A673 (cell line): Measurements from ENCODE around the gene FNBP1L. TPM values are rescaled to one million over a fixed set of nuclear protein-coding genes. Genes with fewer than 3 reads are reported as not detected.

ENCODE experiments used
- BruUV-seq: library from RNA; stranded (reverse); fragments of 400-500 nt; replicated peaks from 2 replicates; lab custom pipeline; 2021; lab: Mats Ljungman, UMichigan
- CTCF ChIA-PET: fragments of 300-600 bp; sonication (Branson Sonifier 250); formaldehyde crosslinking; loops from one replicate; lab custom pipeline; 2022; ENCODE audit warnings: antibody characterized with exemption; lab: Charles Lee
- POLR2A ChIA-PET: fragments of 300-600 bp; sonication (Branson Sonifier 250); formaldehyde crosslinking; loops from one replicate; lab custom pipeline; 2022; ENCODE audit warnings: antibody characterized with exemption; ENCODE audit not compliant: low non-redundant PET; lab: Charles Lee
- DNase-seq: peaks from one replicate; pipeline ENCODE4 v3.0.0-alpha.2; 2015; ENCODE audit warnings: low spot score
- H3K27ac ChIP-seq: fragments of 200-600 bp; sonication (generic); 2 replicates; pipeline ENCODE4 v1.5.1; 2016; ENCODE audit warnings: mixed run types, low read depth, mild to moderate bottlenecking, mixed read lengths, antibody characterized with exemption, low read length; ENCODE audit not compliant: poor library complexity, severe bottlenecking
- H3K27me3 ChIP-seq: fragments of 200-600 bp; sonication (generic); replicated peaks from 2 replicates; pipeline ENCODE4 v1.6.1; 2017; ENCODE audit warnings: mixed run types, low read depth, mild to moderate bottlenecking, mixed read lengths, antibody characterized with exemption, low read length; ENCODE audit not compliant: insufficient read depth, poor library complexity
- H3K36me3 ChIP-seq: fragments of 200-600 bp; sonication (generic); 2 replicates; pipeline ENCODE4 v1.6.1; 2016; ENCODE audit warnings: mixed run types, mild to moderate bottlenecking, mixed read lengths, antibody characterized with exemption, low read length; ENCODE audit not compliant: insufficient read depth, poor library complexity, severe bottlenecking
- H3K4me1 ChIP-seq: fragments of 200-600 bp; sonication (generic); 2 replicates; pipeline ENCODE4 v1.6.1; 2017; ENCODE audit warnings: mixed run types, mild to moderate bottlenecking, mixed read lengths, antibody characterized with exemption, low read length; ENCODE audit not compliant: insufficient read depth, poor library complexity, severe bottlenecking
- H3K4me3 ChIP-seq: fragments of 200-600 bp; sonication (generic); 2 replicates; pipeline ENCODE4 v1.5.1; 2016; ENCODE audit warnings: low read depth, mixed run types, mild to moderate bottlenecking, mixed read lengths, low read length; ENCODE audit not compliant: poor library complexity, severe bottlenecking
- H3K9me3 ChIP-seq: fragments of 200-600 bp; sonication (generic); 2 replicates; pipeline ENCODE4 v1.6.1; 2016; ENCODE audit warnings: mixed run types, low read depth, mild to moderate bottlenecking, mixed read lengths, antibody characterized with exemption, low read length; ENCODE audit not compliant: poor library complexity, severe bottlenecking
- CTCF ChIP-seq: fragments of 300-800, 200-600 bp; sonication (generic); conservative IDR thresholded peaks from 2 replicates; pipeline ENCODE4 v1.5.1; 2017; ENCODE audit warnings: low read depth, mild to moderate bottlenecking, antibody characterized with exemption, low read length, moderate library complexity, mixed read lengths
- EZH2 ChIP-seq: fragments of 200-600 bp; sonication (generic); IDR thresholded peaks from 2 replicates; pipeline ENCODE4 v1.6.1; 2017; ENCODE audit warnings: borderline replicate concordance, low read depth, mild to moderate bottlenecking, mixed read lengths, antibody characterized with exemption, low read length; ENCODE audit not compliant: poor library complexity, severe bottlenecking
- intact Hi-C: fragments of 100-400 bp; cut with micrococcal nuclease; formaldehyde crosslinking; loops from one replicate; pipeline ENCODE4 v1.10.0; 2022; ENCODE audit not compliant: unreplicated experiment
- total RNA-seq: library from RNA; stranded (reverse); gene quantifications from 2 replicates; pipeline ENCODE4 v1.2.3, GENCODE V29; 2021

FNBP1L gene
- total RNA-seq, 1 experiment from 2014 or later, result 39.6 TPM

DNA sequence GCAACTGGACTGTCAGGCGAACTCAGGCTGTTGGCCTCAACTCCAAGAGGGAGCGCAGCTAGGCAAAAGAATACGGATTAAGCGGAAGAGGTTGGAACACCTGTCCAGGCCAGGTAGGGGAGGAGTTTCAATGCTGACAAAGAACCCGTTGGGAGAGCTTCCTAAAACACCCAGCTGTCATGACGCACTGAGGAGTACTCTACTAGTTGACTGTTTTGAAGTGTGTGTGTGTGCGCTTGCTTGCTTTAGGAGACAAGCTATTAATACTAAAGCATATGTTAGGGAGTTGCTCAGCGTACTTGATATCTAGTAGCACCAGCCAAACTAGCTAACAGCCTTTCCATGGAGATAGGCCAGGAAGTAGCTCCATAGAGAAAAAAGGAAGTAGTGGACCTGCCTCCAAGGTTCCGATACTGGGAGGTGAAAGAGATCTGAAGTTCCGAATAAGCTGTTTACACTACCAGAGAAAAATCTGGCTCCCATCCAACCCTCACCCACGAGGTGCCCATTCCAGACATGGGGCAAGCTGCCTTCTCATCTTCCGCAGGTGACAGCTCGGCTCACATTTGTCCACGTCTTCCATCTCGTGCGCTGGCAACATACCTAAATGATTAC is 974 bp upstream of the FNBP1L start:
- Histone ChIP-seq H3K4me1 (peaks cover 10% of the 10 kb centered on the region), H3K27ac (no peak overlapping the region), H3K4me3 (peak overlapping the region; percentile 97), H3K27me3 (no peaks in the 10 kb centered on the region), H3K9me3 (no peaks in the 10 kb centered on the region), H3K36me3 (no peaks in the 10 kb centered on the region)
- CTCF ChIA-PET, result interaction anchor here (0.5 kb wide), 1 partner anchor 26 kb away, joined by 3 read pairs; no protein-coding TSS in a partner anchor
- BruUV-seq, result no TSS peak
- intact Hi-C loops, result no loop called here
- TF ChIP-seq EZH2 (no peak), CTCF (no peak)
- DNase-seq, result peak; percentile 18
- POLR2A ChIA-PET, result no interaction called here

DNA sequence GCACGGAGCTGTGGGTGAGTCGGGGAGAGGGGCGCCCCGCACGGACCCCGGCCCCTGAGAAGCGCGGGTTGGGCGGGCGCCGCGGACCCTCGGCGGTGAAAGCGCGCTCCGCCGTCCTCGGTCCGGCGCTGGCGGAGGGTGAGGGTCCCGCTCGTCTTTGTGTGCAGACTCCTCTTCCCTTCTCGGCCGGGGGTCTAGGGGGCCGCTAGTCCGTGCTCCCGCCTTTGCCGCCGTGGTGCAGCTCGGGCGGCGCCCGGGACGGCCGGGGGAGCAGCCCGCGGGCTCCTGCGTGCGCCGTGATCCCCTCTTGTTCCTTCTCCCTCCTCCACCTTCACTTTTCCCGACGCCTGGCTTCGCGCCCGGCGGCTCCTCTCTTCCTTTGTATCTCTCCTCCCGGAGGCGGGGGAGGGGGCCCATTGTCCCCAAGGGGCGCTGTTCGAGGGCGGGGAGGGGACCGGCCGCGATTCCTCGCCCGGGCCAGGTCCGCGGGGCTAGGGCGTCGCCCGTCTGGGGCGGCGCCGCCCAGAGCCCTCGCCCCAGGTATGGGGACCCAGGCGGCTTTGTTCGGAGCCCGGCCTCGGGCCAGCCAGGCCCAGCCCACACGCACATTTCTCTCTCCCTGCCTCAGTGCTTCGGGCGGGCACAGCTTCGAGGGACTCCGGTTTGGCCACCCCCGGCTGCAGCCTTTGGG is 519 bp downstream of the FNBP1L start:
- Histone ChIP-seq H3K27me3 (no peaks in the 10 kb centered on the region), H3K36me3 (no peaks in the 10 kb centered on the region), H3K4me1 (peaks cover 12% of the 10 kb centered on the region), H3K27ac (peak overlapping the region; percentile 89), H3K9me3 (no peaks in the 10 kb centered on the region), H3K4me3 (peak overlapping the region; percentile 97)
- DNase-seq, result peak; percentile 78
- no TSS peak for BruUV-seq
- POLR2A ChIA-PET, result interaction anchor here (0.6 kb wide), 1 partner anchor 384 kb away, joined by 3 read pairs; no protein-coding TSS in a partner anchor
- intact Hi-C loops, result no loop called here
- CTCF ChIA-PET, result interaction anchor here (0.9 kb wide), 1 partner anchor 171 kb away, joined by 3 read pairs; no protein-coding TSS in a partner anchor
- TF ChIP-seq CTCF, result no peak; the same call in 1 of the 2 replicates
- TF ChIP-seq EZH2, result no peak

DNA sequence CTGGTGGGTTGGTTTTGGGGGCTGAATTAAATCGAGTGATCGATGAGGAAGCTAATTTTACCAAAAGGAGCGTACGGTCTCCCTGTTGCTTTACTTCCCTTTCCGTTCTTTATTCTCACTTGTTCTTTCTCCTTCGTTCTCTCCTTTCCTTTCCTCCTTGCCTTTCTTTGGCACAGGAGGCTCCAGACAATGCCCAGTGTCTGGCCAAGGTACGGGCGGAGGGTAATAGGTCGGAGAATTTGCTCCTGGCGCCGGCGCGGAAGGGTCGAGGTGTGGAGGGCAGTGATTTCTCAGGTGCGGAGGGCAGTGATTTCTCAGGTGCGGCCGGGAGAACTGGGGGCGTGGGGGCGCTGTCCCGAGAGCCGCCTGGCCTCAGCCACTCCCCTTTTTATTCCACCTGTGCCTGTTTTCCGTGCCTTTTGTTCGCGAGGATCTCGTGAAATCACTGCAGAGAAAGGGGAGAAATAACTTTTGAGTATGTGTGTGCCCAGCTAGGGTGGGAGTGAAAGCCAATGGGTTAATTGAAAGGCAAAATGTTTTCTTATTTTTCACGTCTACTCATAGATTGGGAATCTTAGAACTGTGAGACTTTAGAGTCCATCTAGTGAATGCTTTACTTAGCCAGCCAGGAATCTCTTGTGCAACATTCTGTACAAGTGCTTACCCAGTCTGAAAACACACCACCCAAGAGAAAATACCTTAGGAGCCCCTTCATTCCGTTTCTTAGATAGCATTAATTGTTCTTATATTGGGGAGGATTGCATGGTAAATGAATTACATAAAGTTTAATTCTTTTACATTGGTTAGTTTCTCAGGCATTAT is 1.3 kb downstream of the FNBP1L start:
- intact Hi-C loops, result no loop called here
- ChIA-PET POLR2A (no interaction called here), CTCF (interaction anchor here (0.9 kb wide), 1 partner anchor 171 kb away, joined by 3 read pairs; no protein-coding TSS in a partner anchor)
- H3K36me3 ChIP-seq, result no peaks in the 10 kb centered on the region
- DNase-seq, result peak; percentile 28
- TSS peak; percentile 38 for BruUV-seq
- no peaks in the 10 kb centered on the region for H3K27me3 ChIP-seq
- H3K4me3 ChIP-seq, result peak overlapping the region; percentile 97
- H3K27ac ChIP-seq, result peak overlapping the region; percentile 89
- H3K4me1 ChIP-seq, result peaks cover 16% of the 10 kb centered on the region
- H3K9me3 ChIP-seq, result no peaks in the 10 kb centered on the region
- TF ChIP-seq CTCF (peak; percentile 38), EZH2 (no peak)
